GM10266 (cell line): ENCODE data around the gene UGT1A3.

ENCODE experiments used
- DNase-seq: peaks from one replicate; pipeline ENCODE4 v3.0.0; 2012; ENCODE audit errors: extremely low spot score
- TF ChIP-seq, protein P1 (sequence below): IDR thresholded peaks from 2 replicates; pipeline ENCODE4 v1.5.1; 2012; ENCODE audit warnings: mild to moderate bottlenecking, low read depth; ENCODE audit not compliant: control insufficient read depth, insufficient read depth; ENCODE audit errors: missing control alignments

UGT1A3 gene

DNA sequence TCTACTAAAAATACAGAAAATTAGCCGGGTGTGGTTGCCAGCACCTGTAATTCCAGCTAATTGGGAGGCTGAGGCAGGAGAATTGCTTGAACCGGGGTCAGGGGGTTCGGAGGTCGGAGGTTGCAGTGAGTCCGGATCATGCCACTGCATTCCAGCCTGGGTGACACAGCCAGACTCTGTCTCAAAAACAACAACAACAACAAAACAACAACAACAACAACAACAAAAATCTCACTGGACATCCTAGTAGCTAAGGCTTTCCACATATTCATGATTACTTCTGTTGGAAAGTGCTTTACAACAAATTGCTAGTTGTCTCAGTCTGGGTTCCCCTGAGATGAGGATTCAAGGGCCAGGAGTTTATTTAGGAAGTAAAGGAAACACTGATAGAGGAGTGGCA lies 45.0 kb downstream of the UGT1A3 start:
- DNase-seq, result no peak
- TF ChIP-seq, protein P1, sequence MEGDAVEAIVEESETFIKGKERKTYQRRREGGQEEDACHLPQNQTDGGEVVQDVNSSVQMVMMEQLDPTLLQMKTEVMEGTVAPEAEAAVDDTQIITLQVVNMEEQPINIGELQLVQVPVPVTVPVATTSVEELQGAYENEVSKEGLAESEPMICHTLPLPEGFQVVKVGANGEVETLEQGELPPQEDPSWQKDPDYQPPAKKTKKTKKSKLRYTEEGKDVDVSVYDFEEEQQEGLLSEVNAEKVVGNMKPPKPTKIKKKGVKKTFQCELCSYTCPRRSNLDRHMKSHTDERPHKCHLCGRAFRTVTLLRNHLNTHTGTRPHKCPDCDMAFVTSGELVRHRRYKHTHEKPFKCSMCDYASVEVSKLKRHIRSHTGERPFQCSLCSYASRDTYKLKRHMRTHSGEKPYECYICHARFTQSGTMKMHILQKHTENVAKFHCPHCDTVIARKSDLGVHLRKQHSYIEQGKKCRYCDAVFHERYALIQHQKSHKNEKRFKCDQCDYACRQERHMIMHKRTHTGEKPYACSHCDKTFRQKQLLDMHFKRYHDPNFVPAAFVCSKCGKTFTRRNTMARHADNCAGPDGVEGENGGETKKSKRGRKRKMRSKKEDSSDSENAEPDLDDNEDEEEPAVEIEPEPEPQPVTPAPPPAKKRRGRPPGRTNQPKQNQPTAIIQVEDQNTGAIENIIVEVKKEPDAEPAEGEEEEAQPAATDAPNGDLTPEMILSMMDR, result no peak

DNA sequence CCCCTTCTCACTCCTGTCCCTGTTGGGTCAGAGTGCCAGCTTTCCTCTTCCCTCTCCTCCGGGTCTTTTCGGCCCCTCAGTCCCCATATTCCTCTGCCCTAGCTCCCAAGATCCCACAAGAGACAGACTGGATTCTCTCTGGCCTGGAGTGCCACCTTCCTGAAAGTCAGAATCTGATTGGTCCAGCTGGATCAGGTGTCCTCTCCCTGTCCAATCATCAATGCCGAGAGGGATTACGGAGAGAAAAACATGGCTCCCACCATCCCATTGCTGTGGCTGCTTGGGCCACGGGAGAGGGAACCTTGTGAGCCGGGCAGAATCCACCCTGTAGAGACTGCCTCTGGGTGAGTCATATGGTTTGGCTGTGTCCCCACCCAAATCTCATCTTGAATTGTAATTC lies 46.6 kb downstream of the UGT1A3 start:
- no peak for DNase-seq
- TF ChIP-seq, protein P1, result no peak

DNA sequence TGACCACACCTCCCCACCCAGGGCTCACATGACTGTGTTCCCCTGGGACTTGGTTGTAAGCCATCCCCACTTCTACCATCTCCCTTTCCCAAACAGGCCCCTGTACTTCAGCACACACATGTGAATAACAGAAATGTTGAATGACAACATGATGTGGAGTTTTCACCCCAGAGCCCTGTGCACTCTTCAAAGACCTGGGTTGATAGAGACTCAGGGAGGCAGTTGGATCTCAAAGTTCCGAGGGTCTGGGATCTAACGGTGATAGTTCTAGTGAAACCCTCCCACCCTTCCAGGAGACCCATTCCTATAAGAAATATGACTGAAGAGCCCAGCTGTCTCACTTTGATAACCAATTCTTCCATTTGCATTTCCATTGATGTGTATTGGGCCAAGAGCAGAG lies 49.2 kb downstream of the UGT1A3 start, which contains the start of gene MROH2A:
Gene MROH2A (plus strand): TSS at position 301 of the 400 bp plus-strand sequence. CDS start 1,029 bp downstream, outside the sequence.
- TF ChIP-seq, protein P1, result no peak
- no peak for DNase-seq

DNA sequence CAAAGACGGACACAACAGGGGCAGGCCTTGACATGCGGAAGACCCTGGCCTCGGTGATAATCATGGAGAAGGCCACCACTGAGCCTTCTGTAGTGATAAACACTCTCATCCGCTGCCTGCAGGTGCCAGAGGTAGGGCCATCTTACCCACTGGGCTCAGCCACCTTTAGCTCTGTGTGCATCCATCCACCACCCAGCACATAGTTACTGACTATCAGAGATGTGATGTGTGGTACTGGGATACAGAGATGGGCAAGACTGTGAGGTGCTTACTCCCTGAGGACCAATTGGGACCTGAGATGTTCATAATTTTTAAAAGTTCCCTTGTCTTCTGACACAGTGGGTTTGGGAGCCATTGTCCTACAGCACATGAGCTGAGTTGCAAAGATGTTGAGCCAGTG lies 50.9 kb downstream of the UGT1A3 start:
- TF ChIP-seq, protein P1, result no peak
- no peak for DNase-seq

DNA sequence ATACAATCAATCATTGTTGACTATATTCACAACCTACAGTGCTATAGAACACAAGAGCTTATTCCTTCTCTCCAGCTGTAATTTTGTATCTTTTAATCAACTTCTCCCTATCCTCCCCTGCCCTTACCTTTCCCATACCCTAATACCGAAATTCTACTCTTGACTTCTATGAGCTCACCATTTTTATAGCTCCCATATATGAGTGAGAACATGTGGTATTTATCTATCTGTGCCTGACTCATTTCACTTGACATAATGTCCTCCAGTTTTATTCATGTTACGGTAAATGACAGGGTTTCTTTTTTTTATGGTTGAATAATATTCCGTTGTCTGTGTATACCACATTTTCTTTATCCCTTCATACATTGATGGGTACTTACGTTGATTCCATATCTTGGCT lies 51.9 kb downstream of the UGT1A3 start:
- TF ChIP-seq, protein P1, result no peak

DNA sequence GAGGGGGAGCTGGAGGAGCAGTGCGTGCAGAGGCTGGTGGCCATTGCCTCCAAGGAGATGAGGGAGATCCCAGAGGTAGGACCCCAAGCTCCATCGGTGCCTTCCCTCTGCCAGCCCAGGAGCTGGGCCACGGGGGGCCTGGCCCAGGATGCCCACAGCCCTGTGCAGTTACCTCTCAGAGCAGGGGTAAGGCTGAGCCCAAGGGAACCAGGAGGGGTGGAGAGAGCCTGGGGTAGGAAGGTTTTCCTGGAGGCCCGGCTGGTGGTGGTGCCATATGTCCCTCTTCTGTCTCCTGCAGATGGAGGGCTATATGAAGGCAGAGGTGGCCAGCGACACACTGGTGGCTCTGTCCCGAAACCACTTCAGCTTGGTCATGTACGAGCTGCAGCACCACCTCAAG lies 60.7 kb downstream of the UGT1A3 start:
- DNase-seq, result no peak

More for the DNA sequence above, 51.9 kb downstream of the UGT1A3 start:
- no peak for DNase-seq

DNA sequence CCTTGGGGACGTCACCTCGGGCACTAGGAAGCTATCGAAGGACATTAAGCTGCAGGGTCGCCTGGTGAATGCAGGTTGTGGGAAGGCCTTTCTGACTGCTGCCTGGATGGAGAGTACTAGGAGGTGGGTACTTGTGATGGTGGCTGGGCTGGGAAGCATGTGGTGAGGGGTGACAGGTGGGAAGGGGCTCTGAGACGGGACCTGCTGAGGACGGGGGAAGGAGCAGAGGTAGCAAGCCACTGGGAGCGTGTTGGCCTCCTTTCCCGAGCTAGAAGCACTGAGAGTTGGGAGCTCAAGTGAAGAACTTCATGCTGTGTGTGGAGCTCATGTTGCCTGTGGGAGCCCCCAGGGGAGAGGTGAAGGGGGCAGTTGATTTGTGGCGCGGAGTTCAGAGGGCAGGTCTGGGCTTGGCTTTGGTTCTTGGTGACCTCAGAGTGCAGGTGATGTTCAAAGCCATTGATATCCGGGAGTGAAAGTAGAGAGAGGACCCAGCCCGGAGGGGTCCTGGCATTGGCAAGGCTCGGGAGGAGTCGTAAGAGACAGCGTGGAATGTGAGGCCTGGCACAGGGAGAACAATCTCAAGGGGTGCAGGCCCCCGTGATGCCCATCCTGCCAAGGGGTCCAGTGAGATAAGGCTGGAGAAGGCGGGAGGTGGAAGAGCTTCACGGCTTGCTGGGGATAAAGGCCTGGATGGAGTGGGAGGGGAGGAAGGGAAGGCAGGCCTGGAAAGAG lies 62.5 kb downstream of the UGT1A3 start:
- TF ChIP-seq, protein P1, result no peak
- no peak for DNase-seq

More for the DNA sequence above, 60.7 kb downstream of the UGT1A3 start:
- TF ChIP-seq, protein P1, result no peak
